Activated T-cell treated with anti-CD3 and anti-CD28 coated beads, Interleukin-2, amount 50 U/mL, for 72 hours (primary cell): Measurements from ENCODE around the gene TKT. TPM values are rescaled to one million over a fixed set of nuclear protein-coding genes. Genes with fewer than 3 reads are reported as not detected.
A peak's percentile ranks its signal among the peaks of the same experiment; 100 is the strongest.

Source experiments
- ATAC-seq, 2 donors: fragments of 150-1000 bp; cut with Tn5 transposase; replicated peaks in 1 of 2; 2 replicates each; pipeline ENCODE4 v1.10.0; 2021; ENCODE audit warnings: moderate library complexity in 2 of 2, mild to moderate bottlenecking in 1 of 2
- DNase-seq, 2 donors: peaks; one replicate each; pipeline ENCODE4 v3.0.0; 2021 to 2022; ENCODE audit warnings: mixed read lengths in 1 of 2
- H3K27ac Mint-ChIP-seq: one replicate; pipeline ENCODE4 v1.8.0; 2022; ENCODE audit warnings: mild to moderate bottlenecking, moderate library complexity, mixed read lengths
- H3K27me3 Mint-ChIP-seq: one replicate; pipeline ENCODE4 v1.8.0; 2022; ENCODE audit warnings: low read depth, mixed read lengths
- H3K36me3 Mint-ChIP-seq, 2 donors: one replicate each; pipeline ENCODE4 v1.8.0; 2022; ENCODE audit warnings: mixed read lengths in 2 of 2, mild to moderate bottlenecking in 1 of 2; ENCODE audit not compliant: insufficient read depth in 2 of 2
- H3K4me1 Mint-ChIP-seq: one replicate; pipeline ENCODE4 v1.8.0; 2022; ENCODE audit warnings: low read depth, mixed read lengths
- H3K4me3 Mint-ChIP-seq, 2 donors: one replicate each; pipeline ENCODE4 v1.8.0; 2022; ENCODE audit warnings: mild to moderate bottlenecking in 2 of 2, mixed read lengths in 2 of 2, moderate library complexity in 2 of 2
- H3K9me3 Mint-ChIP-seq, 2 donors: one replicate each; pipeline ENCODE4 v1.8.0; 2022; ENCODE audit warnings: mixed read lengths in 2 of 2
- total RNA-seq, 2 donors: library from RNA; stranded (reverse); gene quantifications; one replicate each; pipeline ENCODE4 v1.2.3, GENCODE V29; 2022

Gene TKT
- total RNA-seq, 2 donors from 2014 or later = 252 to 274 TPM

GRCh38 chr3:53242642-53243041 is 13.2 kb downstream of the TKT start:
- no peaks in the 10 kb centered on the region for H3K9me3 Mint-ChIP-seq
- peaks cover 0 to 1% of the 10 kb centered on the region in 2 donors for H3K36me3 Mint-ChIP-seq

GRCh38 chr3:53242155-53242554 is 13.7 kb downstream of the TKT start:
- Mint-ChIP-seq H3K36me3 (peaks cover 0 to 1% of the 10 kb centered on the region in 2 donors), H3K9me3 (no peaks in the 10 kb centered on the region), H3K27me3 (no peaks in the 10 kb centered on the region), H3K4me1 (peaks cover 5% of the 10 kb centered on the region), H3K27ac (peak overlapping the region; percentile 12), H3K4me3 (no peak overlapping the region)
- DNase-seq (no peak), ATAC-seq (no peak)

More at GRCh38 chr3:53242642-53243041, 13.2 kb downstream of the TKT start:
- Mint-ChIP-seq H3K27me3 (no peaks in the 10 kb centered on the region), H3K4me3 (no peak overlapping the region), H3K4me1 (peaks cover 7% of the 10 kb centered on the region), H3K27ac (no peak overlapping the region)
- no peak for ATAC-seq
- DNase-seq = no peak

GRCh38 chr3:53240989-53241972 is 14.5 kb downstream of the TKT start:
- Mint-ChIP-seq H3K4me3 (no peak overlapping the region), H3K9me3 (no peaks in the 10 kb centered on the region), H3K36me3 (peaks cover 0 to 1% of the 10 kb centered on the region in 2 donors), H3K27ac (no peak overlapping the region), H3K27me3 (no peaks in the 10 kb centered on the region), H3K4me1 (peaks cover 4% of the 10 kb centered on the region)
- ATAC-seq (no peak), DNase-seq (no peak)

- Mint-ChIP-seq H3K36me3 (peaks cover 2 to 5% of the 10 kb centered on the region in 2 donors), H3K9me3 (no peaks in the 10 kb centered on the region), H3K4me3 (no peak overlapping the region), H3K27ac (no peak overlapping the region), H3K27me3 (no peaks in the 10 kb centered on the region), H3K4me1 (no peaks in the 10 kb centered on the region)
- ATAC-seq (no peak), DNase-seq (no peak)
These were observed 16.0 kb downstream of the TKT start for GRCh38 chr3:53239800-53240199.

GRCh38 chr3:53238886-53239285 is 16.9 kb downstream of the TKT start:
- Mint-ChIP-seq H3K27ac (no peak overlapping the region), H3K36me3 (peaks cover 3 to 5% of the 10 kb centered on the region in 2 donors), H3K9me3 (no peaks in the 10 kb centered on the region), H3K4me3 (no peak overlapping the region), H3K4me1 (no peaks in the 10 kb centered on the region), H3K27me3 (no peaks in the 10 kb centered on the region)
- DNase-seq (no peak), ATAC-seq (no peak)

GRCh38 chr3:53238051-53238850 is 17.6 kb downstream of the TKT start:
- DNase-seq (no peak), ATAC-seq (no peak)
- H3K9me3 Mint-ChIP-seq = no peaks in the 10 kb centered on the region
- H3K4me1 Mint-ChIP-seq = no peaks in the 10 kb centered on the region
- H3K36me3 Mint-ChIP-seq = peaks cover 6 to 7% of the 10 kb centered on the region in 2 donors
- H3K4me3 Mint-ChIP-seq = no peak overlapping the region
- H3K27me3 Mint-ChIP-seq = no peaks in the 10 kb centered on the region
- H3K27ac Mint-ChIP-seq = peak overlapping the region; percentile 48

- Mint-ChIP-seq H3K9me3 (no peaks in the 10 kb centered on the region), H3K4me1 (no peaks in the 10 kb centered on the region)
- peak in 1 of 2 donors; percentile 23 for ATAC-seq
These were observed 19.5 kb downstream of the TKT start for GRCh38 chr3:53236112-53236841.

GRCh38 chr3:53235545-53235944 is 20.3 kb downstream of the TKT start:
- Mint-ChIP-seq H3K4me3 (no peak overlapping the region), H3K4me1 (no peaks in the 10 kb centered on the region), H3K27ac (peak overlapping the region; percentile 10), H3K9me3 (no peaks in the 10 kb centered on the region), H3K36me3 (peaks cover 7 to 8% of the 10 kb centered on the region in 2 donors), H3K27me3 (no peaks in the 10 kb centered on the region)
- ATAC-seq = no peak
- DNase-seq = no peak

More at GRCh38 chr3:53236112-53236841, 19.5 kb downstream of the TKT start:
- Mint-ChIP-seq H3K27ac (peak overlapping the region; percentile 4), H3K36me3 (peaks cover 7 to 8% of the 10 kb centered on the region in 2 donors), H3K4me3 (no peak overlapping the region), H3K27me3 (no peaks in the 10 kb centered on the region)
- DNase-seq = no peak

- Mint-ChIP-seq H3K27me3 (no peaks in the 10 kb centered on the region), H3K4me1 (no peaks in the 10 kb centered on the region), H3K4me3 (no peak overlapping the region), H3K36me3 (peaks cover 7 to 8% of the 10 kb centered on the region in 2 donors), H3K9me3 (no peaks in the 10 kb centered on the region), H3K27ac (peak overlapping the region; percentile 10)
- no peak for ATAC-seq
- no peak for DNase-seq
These were observed 21.0 kb downstream of the TKT start for GRCh38 chr3:53234841-53235232.

GRCh38 chr3:53234130-53234840 is 21.5 kb downstream of the TKT start:
- no peak overlapping the region for H3K27ac Mint-ChIP-seq
- ATAC-seq (no peak), DNase-seq (no peak)
- no peaks in the 10 kb centered on the region for H3K27me3 Mint-ChIP-seq
- peaks cover 7 to 8% of the 10 kb centered on the region in 2 donors for H3K36me3 Mint-ChIP-seq
- H3K4me3 Mint-ChIP-seq = no peak overlapping the region
- H3K4me1 Mint-ChIP-seq = no peaks in the 10 kb centered on the region
- H3K9me3 Mint-ChIP-seq = no peaks in the 10 kb centered on the region

- Mint-ChIP-seq H3K4me3 (no peak overlapping the region), H3K4me1 (no peaks in the 10 kb centered on the region), H3K27ac (no peak overlapping the region), H3K9me3 (no peaks in the 10 kb centered on the region), H3K36me3 (peaks cover 6 to 9% of the 10 kb centered on the region in 2 donors), H3K27me3 (no peaks in the 10 kb centered on the region)
- DNase-seq (no peak), ATAC-seq (no peak)
These were observed 23.0 kb downstream of the TKT start for GRCh38 chr3:53232641-53233377.
